Measurements from ENCODE around the gene FKBP8. TPM values are rescaled to one million over a fixed set of nuclear protein-coding genes. Genes with fewer than 3 reads are reported as not detected.

FKBP8 gene
- total and polyA plus RNA-seq, 2 of the 4 experiments (the other 2 are of a cell fraction): 153 to 289 TPM

DNA sequence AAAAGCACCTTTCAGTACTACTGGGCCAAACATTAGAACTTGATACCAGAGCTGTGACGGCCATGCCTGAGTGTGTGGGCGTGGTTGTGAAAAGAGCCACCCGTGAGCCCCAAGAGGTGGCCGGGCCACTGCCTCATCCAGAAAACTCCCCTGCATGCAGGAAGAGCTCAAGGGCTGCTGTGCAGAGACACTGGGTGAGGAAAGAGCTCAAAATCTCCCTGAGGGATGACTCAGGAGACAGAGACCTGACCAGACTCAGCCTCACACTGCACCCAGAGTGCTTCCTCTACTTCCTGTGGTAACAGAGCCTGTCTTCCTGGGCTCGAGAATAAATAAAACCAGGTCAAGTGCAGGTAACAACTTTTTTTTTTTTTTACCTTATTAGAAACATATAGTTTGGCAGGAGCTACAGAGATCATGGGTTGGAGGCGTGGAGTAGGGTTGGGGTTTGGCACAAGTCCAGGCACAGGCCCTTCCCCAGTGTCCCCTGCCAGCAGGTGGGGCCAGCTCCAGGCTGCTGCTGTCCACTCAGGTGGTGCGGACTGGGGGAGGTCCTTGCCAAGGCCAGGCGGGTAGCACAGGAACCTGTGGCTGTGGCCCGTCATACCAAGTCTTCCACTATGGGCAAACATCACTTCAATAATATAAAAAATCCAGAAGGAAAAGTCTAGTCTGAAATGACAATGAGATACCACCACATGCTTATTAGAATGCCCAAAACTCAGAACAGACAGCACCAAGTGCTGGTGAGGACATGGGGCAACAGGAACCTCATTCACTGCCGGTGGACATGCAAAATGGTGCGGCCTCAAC is 47.0 kb downstream of the FKBP8 start (continued):
- no peak for TF ChIP-seq MAFK (IDR thresholded peaks at IDR 0.05; ENCODE audit: low read depth, low read length)
- no peak for TF ChIP-seq POLR2A (IDR thresholded peaks at IDR 0.05; ENCODE audit: low read depth, low read length)

- DNase-seq: no peak
- H2AK5ac ChIP-seq (ENCODE audit: low read depth, low read length): no peak overlapping the region
- no peaks in the 10 kb centered on the region for H3K36me3 ChIP-seq (ENCODE audit: control insufficient read depth, insufficient read depth, low read length)
- H2BK120ac ChIP-seq (ENCODE audit: low read depth, low read length): no peak overlapping the region
- peaks cover 60% of the 10 kb centered on the region for H3K9me1 ChIP-seq (ENCODE audit: insufficient read depth, low read length)
- dilution Hi-C loops (cut with HindIII; ENCODE audit: low sequenced_read_pairs, unreplicated experiment) (no loop called here), intact Hi-C loops (cut with micrococcal nuclease) (no loop called here), in situ Hi-C loops (cut with MboI; ENCODE audit: low sequenced_read_pairs) (no loop called here)
- 87% methylated on average over 3 of the region's 14 CpGs; no CpG with 5 or more reads in 1 of the 2 experiments for WGBS, 2 experiments (ENCODE audit: extremely low coverage in 2 of 2, insufficient read length in 1 of 2)
- H3K56ac ChIP-seq (ENCODE audit: extremely low read depth, insufficient read depth, low read length): no peak overlapping the region
- H3K4ac ChIP-seq (ENCODE audit: low read depth, low read length): no peak overlapping the region
- ChIA-PET POLR2A (ENCODE audit: unreplicated experiment) (no interaction called here), CTCF (no interaction called here)
- H2BK15ac ChIP-seq (ENCODE audit: low read depth, low read length): no peak overlapping the region
- no peak overlapping the region for H4K91ac ChIP-seq (ENCODE audit: insufficient read depth, low read depth, low read length)
- peaks cover 25 to 99% of the 10 kb centered on the region in 2 experiments for H3K79me1 ChIP-seq (ENCODE audit: low read depth in 1 of 2, low read length in 2 of 2)
- no peak for ATAC-seq (ENCODE audit: low read depth)
- no peak overlapping the region for H2AFZ ChIP-seq (replicated peaks; ENCODE audit: low read length, poor library complexity)
- H3K4me3 ChIP-seq (ENCODE audit: insufficient read depth, low read depth, low read length): no peak overlapping the region
- H2BK20ac ChIP-seq (ENCODE audit: low read depth, low read length): no peak overlapping the region
- H3K14ac ChIP-seq (replicated peaks; ENCODE audit: low read depth, low read length): no peak overlapping the region
- H3K27ac ChIP-seq (ENCODE audit: insufficient read depth, low read length): no peak overlapping the region
- H3K23ac ChIP-seq (ENCODE audit: low read depth, low read length): no peak overlapping the region
- H4K8ac ChIP-seq (ENCODE audit: low read depth in 2 of 2, low read length in 2 of 2): no peak overlapping the region
- H3K9ac ChIP-seq (ENCODE audit: low read depth, low read length): no peak overlapping the region
- H2AK9ac ChIP-seq (replicated peaks; ENCODE audit: low read depth, low read length, poor library complexity): peak overlapping the region; percentile 15
- H3K9me3 ChIP-seq (ENCODE audit: control insufficient read depth, insufficient read depth, low read length): no peaks in the 10 kb centered on the region
- H4K20me1 ChIP-seq (ENCODE audit: insufficient read depth, low read length): peaks cover 100% of the 10 kb centered on the region
- peaks cover 25% of the 10 kb centered on the region for H3K4me1 ChIP-seq (ENCODE audit: control insufficient read depth, insufficient read depth, low read length)
- H4K5ac ChIP-seq (ENCODE audit: low read depth, low read length): no peak overlapping the region
- BruUV-seq (replicated peaks): no TSS peak
- H3K4me2 ChIP-seq (ENCODE audit: low read depth, low read length): no peak overlapping the region
- H3K27me3 ChIP-seq (ENCODE audit: control insufficient read depth, insufficient read depth, low read length): no peaks in the 10 kb centered on the region
- no peak overlapping the region for H3K18ac ChIP-seq (ENCODE audit: low read depth, low read length)
- H2BK5ac ChIP-seq (ENCODE audit: low read depth, low read length, poor library complexity, severe bottlenecking): no peak overlapping the region
- TF ChIP-seq, protein P1, sequence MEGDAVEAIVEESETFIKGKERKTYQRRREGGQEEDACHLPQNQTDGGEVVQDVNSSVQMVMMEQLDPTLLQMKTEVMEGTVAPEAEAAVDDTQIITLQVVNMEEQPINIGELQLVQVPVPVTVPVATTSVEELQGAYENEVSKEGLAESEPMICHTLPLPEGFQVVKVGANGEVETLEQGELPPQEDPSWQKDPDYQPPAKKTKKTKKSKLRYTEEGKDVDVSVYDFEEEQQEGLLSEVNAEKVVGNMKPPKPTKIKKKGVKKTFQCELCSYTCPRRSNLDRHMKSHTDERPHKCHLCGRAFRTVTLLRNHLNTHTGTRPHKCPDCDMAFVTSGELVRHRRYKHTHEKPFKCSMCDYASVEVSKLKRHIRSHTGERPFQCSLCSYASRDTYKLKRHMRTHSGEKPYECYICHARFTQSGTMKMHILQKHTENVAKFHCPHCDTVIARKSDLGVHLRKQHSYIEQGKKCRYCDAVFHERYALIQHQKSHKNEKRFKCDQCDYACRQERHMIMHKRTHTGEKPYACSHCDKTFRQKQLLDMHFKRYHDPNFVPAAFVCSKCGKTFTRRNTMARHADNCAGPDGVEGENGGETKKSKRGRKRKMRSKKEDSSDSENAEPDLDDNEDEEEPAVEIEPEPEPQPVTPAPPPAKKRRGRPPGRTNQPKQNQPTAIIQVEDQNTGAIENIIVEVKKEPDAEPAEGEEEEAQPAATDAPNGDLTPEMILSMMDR (conservative IDR thresholded peaks at IDR 0.05; ENCODE audit: low read depth, low read length): no peak
- TF ChIP-seq RAD21 (IDR thresholded peaks at IDR 0.05; ENCODE audit: low read length): no peak
- no peak for TF ChIP-seq ELK1 (IDR thresholded peaks at IDR 0.05; ENCODE audit: borderline replicate concordance, low read depth, low read length)
- no peak for TF ChIP-seq FOS (IDR thresholded peaks at IDR 0.05; ENCODE audit: low read depth, low read length)
- no peak for TF ChIP-seq MAZ (IDR thresholded peaks at IDR 0.05; ENCODE audit: borderline replicate concordance, low read depth, low read length)
- no peak for TF ChIP-seq SMC3 (IDR thresholded peaks at IDR 0.05; ENCODE audit: low read depth, low read length)
- TF ChIP-seq RCOR1 (IDR thresholded peaks at IDR 0.05; ENCODE audit: insufficient replicate concordance, low read length): no peak
- no peak for TF ChIP-seq RFX5 (IDR thresholded peaks at IDR 0.05; ENCODE audit: low read depth, low read length)
- TF ChIP-seq, protein P2, sequence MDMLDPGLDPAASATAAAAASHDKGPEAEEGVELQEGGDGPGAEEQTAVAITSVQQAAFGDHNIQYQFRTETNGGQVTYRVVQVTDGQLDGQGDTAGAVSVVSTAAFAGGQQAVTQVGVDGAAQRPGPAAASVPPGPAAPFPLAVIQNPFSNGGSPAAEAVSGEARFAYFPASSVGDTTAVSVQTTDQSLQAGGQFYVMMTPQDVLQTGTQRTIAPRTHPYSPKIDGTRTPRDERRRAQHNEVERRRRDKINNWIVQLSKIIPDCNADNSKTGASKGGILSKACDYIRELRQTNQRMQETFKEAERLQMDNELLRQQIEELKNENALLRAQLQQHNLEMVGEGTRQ (IDR thresholded peaks at IDR 0.05; ENCODE audit: low read depth, low read length): no peak
Observed at GRCh38 chr19:18495204-18495911, 48.0 kb downstream of the FKBP8 start.

Measured in IMR-90 (cell line).